GM06990 (cell line): ENCODE measurements around the gene RABGGTB.
A peak's percentile ranks its signal among the peaks of the same experiment; 100 is the strongest.

ENCODE experiments used
- DNase-seq: peaks from one replicate; pipeline ENCODE4 v3.0.0-alpha.2; 2011; ENCODE audit not compliant: insufficient read length; ENCODE audit errors: extremely low read depth
- H3K27me3 ChIP-seq: replicated peaks from 2 replicates; pipeline ENCODE4 v1.6.0; 2011; ENCODE audit warnings: low read length; ENCODE audit not compliant: control insufficient read depth, insufficient read depth
- H3K36me3 ChIP-seq: 2 replicates; pipeline ENCODE4 v1.5.1; 2011; ENCODE audit warnings: low read length; ENCODE audit not compliant: control insufficient read depth, insufficient read depth
- H3K4me3 ChIP-seq: replicated peaks from 2 replicates; pipeline ENCODE4 v1.5.1; 2011; ENCODE audit warnings: low read depth, mild to moderate bottlenecking, control low read depth, low read length
- CTCF ChIP-seq: IDR thresholded peaks from 2 replicates; pipeline ENCODE4 v1.5.1; 2011; ENCODE audit warnings: low read length, control low read depth, mild to moderate bottlenecking, inconsistent platforms; ENCODE audit not compliant: insufficient read depth, poor library complexity, severe bottlenecking

Gene RABGGTB

DNA sequence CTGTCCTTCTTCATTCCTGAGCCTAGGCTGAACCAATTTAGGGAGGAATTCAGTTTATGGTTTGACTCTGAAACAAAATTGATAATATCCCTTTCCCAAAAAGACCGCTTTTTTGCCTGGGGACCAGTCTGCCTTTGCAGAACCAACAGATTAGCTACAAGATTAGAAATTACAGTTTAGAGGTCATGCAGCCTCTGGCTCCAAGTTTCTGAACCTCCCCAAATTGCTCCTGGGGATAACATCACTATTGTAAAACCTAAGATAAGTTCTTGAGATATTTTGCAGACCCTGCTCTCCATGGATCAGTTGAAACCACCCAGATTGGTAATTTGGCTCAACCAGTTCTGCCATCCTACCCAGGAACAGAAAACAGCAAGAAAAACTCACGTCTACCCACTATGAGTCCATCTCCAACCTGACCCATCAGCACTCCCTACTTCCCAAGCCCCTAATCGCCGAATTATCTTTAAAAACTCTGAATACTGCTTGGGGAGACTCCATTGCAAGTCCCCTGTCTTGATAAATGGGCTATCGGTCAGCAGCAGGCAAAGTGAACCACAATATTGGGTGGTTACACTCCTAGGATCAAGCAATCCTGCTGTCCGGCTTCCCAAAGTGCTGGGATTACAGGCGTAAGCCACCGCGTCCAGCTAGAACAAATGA lies 605 bp upstream of the RABGGTB start:
- TF ChIP-seq CTCF, result no peak
- no peaks in the 10 kb centered on the region for H3K27me3 ChIP-seq
- DNase-seq, result no peak

DNA sequence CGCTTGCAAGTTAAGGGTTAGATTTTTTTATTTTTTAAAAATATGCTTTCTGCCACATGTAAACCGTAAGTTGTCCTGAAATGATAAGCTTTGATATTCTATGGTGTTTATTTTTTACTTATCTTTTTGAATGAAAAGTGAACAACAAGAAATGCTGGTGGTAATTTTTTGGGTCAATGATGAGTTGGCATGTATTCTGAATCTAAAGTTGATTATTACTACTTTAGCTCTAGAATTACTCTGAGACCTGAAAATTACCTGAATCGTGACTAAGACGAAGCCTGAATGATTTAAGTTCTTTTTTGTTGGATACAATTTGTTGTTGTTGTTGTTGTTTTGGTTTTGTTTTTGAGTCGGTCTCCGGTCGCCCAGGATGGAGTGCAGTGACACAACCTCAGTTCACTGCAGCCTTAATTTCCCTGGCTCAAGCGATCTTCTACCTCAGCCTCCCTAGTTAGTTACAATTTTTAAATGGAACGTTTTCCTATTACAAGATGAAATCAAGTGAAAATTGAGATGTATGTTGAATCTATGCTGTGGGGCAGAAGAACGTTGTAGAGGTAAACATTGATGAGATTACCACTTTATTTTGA lies 941 bp downstream of the RABGGTB start:
- Histone ChIP-seq H3K36me3 (peaks cover 4% of the 10 kb centered on the region; the same call in 1 of the 2 replicates), H3K27me3 (no peaks in the 10 kb centered on the region), H3K4me3 (peak overlapping the region; percentile 81)
- no peak for TF ChIP-seq CTCF
- no peak for DNase-seq

More for the DNA sequence above, 605 bp upstream of the RABGGTB start:
- H3K4me3 ChIP-seq, result peak overlapping the region; percentile 81
- peaks cover 2% of the 10 kb centered on the region; the same call in 1 of the 2 replicates for H3K36me3 ChIP-seq

DNA sequence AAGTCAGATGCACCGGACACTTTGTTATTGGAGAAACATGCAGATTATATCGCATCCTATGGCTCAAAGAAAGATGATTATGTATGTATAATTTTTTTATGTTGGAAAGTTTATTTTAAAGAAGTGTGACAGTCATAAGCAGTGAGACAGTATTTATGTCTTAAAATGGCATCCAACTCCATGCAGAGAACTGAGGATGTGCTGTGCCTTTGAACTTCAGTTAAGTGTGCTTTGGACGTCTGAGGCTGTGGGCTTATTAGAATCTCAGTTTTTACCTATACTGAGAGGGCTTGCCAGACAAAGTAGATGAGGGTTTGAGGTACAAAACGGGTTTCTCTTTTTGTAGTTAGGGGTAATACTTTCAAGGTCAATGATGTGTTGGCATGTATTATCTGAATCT lies 1.5 kb downstream of the RABGGTB start:
- DNase-seq, result no peak
- Histone ChIP-seq H3K27me3 (no peaks in the 10 kb centered on the region), H3K4me3 (peak overlapping the region; percentile 81), H3K36me3 (peaks cover 7% of the 10 kb centered on the region)
- TF ChIP-seq CTCF, result no peak

GRCh38 chr1:75789988-75790387 lies 3.9 kb downstream of the RABGGTB start:
- DNase-seq, result no peak
- no peaks in the 10 kb centered on the region for H3K27me3 ChIP-seq
- no peak for TF ChIP-seq CTCF
- H3K4me3 ChIP-seq, result peak overlapping the region; percentile 81
- H3K36me3 ChIP-seq, result peaks cover 11% of the 10 kb centered on the region

DNA sequence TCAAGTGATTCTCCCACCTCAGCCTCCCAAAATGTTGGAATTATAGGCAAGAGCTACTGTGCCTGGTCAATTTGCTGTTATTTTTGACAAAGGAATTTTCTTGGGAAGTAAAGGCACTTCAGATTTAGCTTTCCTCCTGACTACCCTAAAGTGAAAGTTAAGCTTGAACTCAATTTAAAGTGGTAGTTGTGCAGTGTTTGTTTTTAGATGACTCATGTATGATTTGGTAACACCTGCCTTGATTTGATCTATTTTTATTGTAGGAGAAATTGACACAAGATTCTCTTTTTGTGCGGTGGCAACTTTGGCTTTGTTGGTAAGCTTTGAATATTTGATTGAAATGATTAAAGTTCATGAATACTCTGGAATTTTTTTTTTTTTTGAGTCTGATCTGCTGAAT lies 5.0 kb downstream of the RABGGTB start:
- DNase-seq, result no peak
- Histone ChIP-seq H3K27me3 (no peaks in the 10 kb centered on the region), H3K36me3 (peaks cover 14% of the 10 kb centered on the region), H3K4me3 (peak overlapping the region; percentile 81; the same call in 1 of the 2 replicates)
- no peak for TF ChIP-seq CTCF

- Histone ChIP-seq H3K4me3 (no peak overlapping the region), H3K36me3 (peaks cover 18% of the 10 kb centered on the region), H3K27me3 (no peaks in the 10 kb centered on the region)
- TF ChIP-seq CTCF, result no peak
- DNase-seq, result no peak
These were observed 6.0 kb downstream of the RABGGTB start for GRCh38 chr1:75792091-75792490.
